ENCODE results near the gene HOXB2.
"Not testable (repeated sequence)": the region's sequence is repeated elsewhere in the genome, so short reads cannot be mapped to it uniquely, and the experiment has no call there.

The HOXB2 gene

DNA sequence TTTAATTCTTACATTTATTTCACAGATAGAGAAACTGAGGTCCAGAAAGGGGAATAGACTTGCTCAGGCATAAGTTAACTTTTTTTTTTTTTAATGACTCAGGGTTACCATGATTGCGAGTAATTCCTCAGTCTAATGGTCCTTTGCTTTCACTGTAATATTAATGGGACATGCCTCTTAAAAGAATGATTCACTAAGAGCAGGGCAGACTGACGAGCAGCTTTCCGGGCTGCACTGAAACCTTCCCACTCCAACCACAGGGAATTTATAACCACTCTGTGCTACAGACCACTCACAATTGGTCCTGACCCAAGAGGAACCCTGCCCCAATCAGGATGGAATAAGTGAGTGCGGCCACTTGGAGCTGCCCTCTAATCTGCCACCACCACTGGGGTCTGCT lies 5.7 kb downstream of the HOXB2 start:
- peak; percentile 52 for DNase-seq (ENCODE audit: low read depth)
- TF ChIP-seq, protein P1, sequence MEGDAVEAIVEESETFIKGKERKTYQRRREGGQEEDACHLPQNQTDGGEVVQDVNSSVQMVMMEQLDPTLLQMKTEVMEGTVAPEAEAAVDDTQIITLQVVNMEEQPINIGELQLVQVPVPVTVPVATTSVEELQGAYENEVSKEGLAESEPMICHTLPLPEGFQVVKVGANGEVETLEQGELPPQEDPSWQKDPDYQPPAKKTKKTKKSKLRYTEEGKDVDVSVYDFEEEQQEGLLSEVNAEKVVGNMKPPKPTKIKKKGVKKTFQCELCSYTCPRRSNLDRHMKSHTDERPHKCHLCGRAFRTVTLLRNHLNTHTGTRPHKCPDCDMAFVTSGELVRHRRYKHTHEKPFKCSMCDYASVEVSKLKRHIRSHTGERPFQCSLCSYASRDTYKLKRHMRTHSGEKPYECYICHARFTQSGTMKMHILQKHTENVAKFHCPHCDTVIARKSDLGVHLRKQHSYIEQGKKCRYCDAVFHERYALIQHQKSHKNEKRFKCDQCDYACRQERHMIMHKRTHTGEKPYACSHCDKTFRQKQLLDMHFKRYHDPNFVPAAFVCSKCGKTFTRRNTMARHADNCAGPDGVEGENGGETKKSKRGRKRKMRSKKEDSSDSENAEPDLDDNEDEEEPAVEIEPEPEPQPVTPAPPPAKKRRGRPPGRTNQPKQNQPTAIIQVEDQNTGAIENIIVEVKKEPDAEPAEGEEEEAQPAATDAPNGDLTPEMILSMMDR (IDR thresholded peaks at IDR 0.05; ENCODE audit: control insufficient read depth, insufficient read depth, low read depth, low read length, missing control alignments), result no peak
- no peak overlapping the region for H3K4me3 ChIP-seq (ENCODE audit: control insufficient read depth, low read depth, low read length)

DNA sequence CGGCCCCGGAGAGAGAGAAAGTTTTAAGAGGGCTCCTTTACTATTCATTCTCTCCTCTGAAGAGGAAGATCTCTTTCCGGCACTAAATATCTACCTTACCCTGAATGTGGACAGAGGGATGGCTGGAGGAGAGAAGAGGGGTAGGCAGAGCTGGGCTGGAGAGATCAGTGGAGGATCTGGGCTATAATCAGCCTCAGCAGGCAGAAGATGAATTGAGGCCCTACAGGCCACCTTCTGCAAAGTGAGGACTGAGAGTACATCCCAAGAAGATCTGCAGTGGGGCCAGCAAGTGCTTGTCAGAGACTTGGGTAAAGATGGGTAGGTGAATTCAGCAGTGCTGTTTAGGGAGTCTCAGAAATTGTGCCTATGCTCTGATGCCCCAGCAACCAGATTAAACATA lies 7.6 kb downstream of the HOXB2 start:
- H3K4me3 ChIP-seq (ENCODE audit: control insufficient read depth, low read depth, low read length), result no peak overlapping the region
- no peak for DNase-seq (ENCODE audit: low read depth)
- TF ChIP-seq, protein P1 (IDR thresholded peaks at IDR 0.05; ENCODE audit: control insufficient read depth, insufficient read depth, low read depth, low read length, missing control alignments), result no peak

DNA sequence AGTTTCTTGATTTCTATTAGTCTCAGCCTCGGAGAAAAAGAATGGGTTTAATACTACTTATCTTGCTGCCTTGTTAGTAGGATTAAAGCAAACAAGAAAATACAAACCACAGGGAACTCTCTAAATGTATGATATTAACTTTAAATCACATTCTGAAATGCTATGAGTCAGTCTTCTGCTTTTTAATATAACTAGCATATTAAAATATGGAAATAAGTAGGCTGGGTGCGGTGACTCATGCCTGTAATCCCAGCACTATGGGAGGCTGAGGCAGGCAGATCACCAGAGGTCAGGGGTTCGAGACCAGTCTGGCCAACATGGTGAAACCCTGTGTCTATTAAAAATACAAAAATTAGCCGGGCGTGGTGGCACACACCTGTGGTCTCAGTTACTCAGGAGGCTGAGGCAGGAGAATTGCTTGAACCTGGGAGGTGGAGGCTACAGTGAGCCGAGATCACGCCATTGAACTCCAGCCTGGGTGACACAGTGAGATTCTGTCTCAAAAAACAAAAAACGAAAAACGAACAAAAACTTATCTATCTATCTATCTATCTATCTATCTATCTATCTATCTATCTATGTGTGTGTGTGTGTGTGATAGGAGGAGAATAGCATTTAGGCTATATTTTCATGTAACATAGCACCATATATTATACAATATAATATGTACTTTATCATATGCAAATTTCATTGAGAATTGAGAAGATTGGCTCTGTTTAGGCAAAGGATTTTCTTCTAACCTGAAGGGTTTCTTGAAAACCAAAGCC lies 8.9 kb downstream of the HOXB2 start:
- DNase-seq (ENCODE audit: low read depth); H3K4me3 ChIP-seq (ENCODE audit: control insufficient read depth, low read depth, low read length): not testable (repeated sequence)

DNA sequence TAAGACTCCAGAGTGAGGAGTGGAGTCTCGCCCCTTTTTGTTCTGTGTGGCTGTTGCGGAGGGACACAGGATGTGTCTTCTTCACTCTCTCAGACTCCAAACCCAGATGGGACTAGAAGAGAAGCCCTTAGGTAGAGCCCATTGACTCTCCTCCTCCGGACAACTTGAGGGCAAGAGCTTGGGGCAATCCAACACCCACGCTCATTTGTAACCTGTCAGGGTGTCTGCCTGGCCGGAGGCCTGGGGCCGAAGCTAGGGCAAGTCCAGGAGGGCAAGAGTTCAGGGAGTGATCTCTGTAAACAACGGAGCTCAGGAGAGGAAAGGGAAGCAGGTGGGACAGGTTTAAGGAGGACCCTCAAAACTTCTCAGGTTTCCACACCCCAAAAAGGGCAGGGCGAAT lies 12.6 kb downstream of the HOXB2 start:
- DNase-seq (ENCODE audit: low read depth), result no peak
- TF ChIP-seq, protein P1 (IDR thresholded peaks at IDR 0.05; ENCODE audit: control insufficient read depth, insufficient read depth, low read depth, low read length, missing control alignments), result no peak
- no peak overlapping the region for H3K4me3 ChIP-seq (ENCODE audit: control insufficient read depth, low read depth, low read length)

DNA sequence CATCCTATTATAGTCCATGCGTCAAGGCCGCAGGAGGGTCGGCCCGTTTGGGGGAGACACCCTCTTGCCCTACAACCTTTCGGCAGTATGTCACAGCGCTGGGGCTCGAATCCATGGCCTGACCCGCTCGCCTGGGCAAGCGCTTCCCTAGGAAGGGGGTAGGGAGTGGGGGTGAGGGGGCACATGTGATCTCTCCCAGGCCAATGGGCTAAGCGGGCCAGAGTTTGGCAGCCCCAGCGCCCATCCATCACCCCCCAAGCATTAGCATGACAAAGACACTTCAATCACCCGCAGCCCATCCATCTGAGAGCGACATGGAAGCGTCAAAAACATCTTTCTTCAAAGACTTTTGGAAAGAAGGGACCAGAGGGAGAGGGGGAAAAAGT lies 14.0 kb downstream of the HOXB2 start, which contains the start of gene HOXB1:
TSS of gene HOXB1 (minus strand) at position 125 of the 386 bp plus-strand sequence. CDS start at position 18, 107 bp downstream.
- DNase-seq (ENCODE audit: low read depth), result no peak
- TF ChIP-seq, protein P1 (IDR thresholded peaks at IDR 0.05; ENCODE audit: control insufficient read depth, insufficient read depth, low read depth, low read length, missing control alignments), result no peak
- H3K4me3 ChIP-seq (ENCODE audit: control insufficient read depth, low read depth, low read length), result no peak within 1 kb of the TSS

DNA sequence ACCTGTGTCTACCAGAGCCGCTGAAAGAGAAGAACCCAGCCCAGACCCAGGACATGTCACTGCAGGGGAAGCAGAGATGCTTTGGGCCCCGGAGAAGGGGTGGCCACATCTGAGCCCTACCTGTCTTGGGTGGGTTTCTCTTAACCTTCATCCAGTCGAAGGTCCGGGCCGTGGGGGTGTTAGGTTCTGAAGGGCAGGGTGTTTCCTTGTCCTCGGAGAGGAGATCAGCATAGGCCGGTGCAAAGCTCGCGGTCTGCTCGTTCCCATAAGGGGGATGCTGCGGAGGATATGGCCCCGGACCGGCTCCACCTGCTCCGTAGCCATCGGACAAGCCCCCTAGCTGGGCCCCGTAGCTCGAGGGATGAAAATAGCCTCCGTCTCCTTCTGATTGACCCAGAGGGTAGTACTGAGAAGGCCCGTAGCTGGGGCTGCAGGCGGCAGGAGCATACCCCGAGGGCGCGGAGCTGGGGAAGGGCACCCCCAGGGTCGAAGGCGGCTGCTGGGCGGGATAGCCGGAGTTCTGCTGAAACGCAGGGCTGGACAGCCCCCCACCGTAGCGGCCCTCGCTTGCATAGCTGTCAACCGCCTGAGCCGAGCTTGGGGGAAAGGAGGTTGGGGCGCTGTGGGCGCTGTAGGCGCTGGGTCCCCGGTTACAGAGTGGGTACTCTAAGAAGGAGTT lies 14.6 kb downstream of the HOXB2 start:
- no peak for DNase-seq (ENCODE audit: low read depth)
- TF ChIP-seq, protein P1 (IDR thresholded peaks at IDR 0.05; ENCODE audit: control insufficient read depth, insufficient read depth, low read depth, low read length, missing control alignments), result no peak
- H3K4me3 ChIP-seq (ENCODE audit: control insufficient read depth, low read depth, low read length), result no peak overlapping the region

DNA sequence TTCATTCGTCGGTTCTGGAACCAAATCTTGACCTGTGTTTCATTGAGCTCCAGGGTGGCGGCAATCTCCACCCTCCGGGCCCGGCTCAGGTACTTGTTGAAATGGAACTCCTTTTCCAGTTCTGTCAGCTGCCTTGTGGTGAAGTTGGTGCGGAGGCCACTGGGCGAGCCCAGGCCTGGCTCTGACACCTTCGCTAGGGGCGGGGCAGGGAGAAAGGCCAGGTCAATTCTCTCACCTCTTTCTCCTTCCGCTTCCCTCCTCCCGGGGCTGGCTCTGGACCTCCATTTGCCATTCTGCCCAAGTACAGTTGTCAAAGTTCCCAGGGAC lies 15.3 kb downstream of the HOXB2 start:
- no peak for DNase-seq (ENCODE audit: low read depth)
- H3K4me3 ChIP-seq (ENCODE audit: control insufficient read depth, low read depth, low read length), result no peak overlapping the region
- TF ChIP-seq, protein P1 (IDR thresholded peaks at IDR 0.05; ENCODE audit: control insufficient read depth, insufficient read depth, low read depth, low read length, missing control alignments), result no peak
